H9 (cell line): ENCODE results near the gene PLEKHD1. TPM values are rescaled to one million over a fixed set of nuclear protein-coding genes. Genes with fewer than 3 reads are reported as not detected.

ENCODE experiments used
- DNase-seq: peaks from one replicate; pipeline ENCODE4 v3.0.0-alpha.2; 2017
- H2AFZ ChIP-seq: one replicate; pipeline ENCODE4 v1.6.1; 2013; ENCODE audit warnings: mild to moderate bottlenecking, low read length, control low read depth, moderate library complexity
- H2AK5ac ChIP-seq: 2 replicates; pipeline ENCODE4 v1.6.1; 2013; ENCODE audit warnings: low read length, control low read depth, mixed read lengths; ENCODE audit not compliant: insufficient read length
- H2BK120ac ChIP-seq: one replicate; pipeline ENCODE4 v1.6.1; 2013; ENCODE audit warnings: low read depth, mild to moderate bottlenecking, low read length, control low read depth, inconsistent platforms; ENCODE audit not compliant: poor library complexity, severe bottlenecking
- H2BK12ac ChIP-seq: 2 replicates; pipeline ENCODE4 v1.6.1; 2013; ENCODE audit warnings: low read length, control low read depth, mixed read lengths, low read depth; ENCODE audit not compliant: insufficient read length
- H2BK15ac ChIP-seq: 2 replicates; pipeline ENCODE4 v1.6.1; 2013; ENCODE audit warnings: low read depth, low read length, control low read depth
- H2BK20ac ChIP-seq: one replicate; pipeline ENCODE4 v1.6.1; 2013; ENCODE audit warnings: low read depth, mild to moderate bottlenecking, low read length, control low read depth, inconsistent platforms; ENCODE audit not compliant: poor library complexity, severe bottlenecking
- H2BK5ac ChIP-seq: 2 replicates; pipeline ENCODE4 v1.6.1; 2013; ENCODE audit warnings: low read length, control low read depth, mixed read lengths; ENCODE audit not compliant: insufficient read length
- H3K14ac ChIP-seq: 2 replicates; pipeline ENCODE4 v1.6.1; 2013; ENCODE audit warnings: low read length, control low read depth; ENCODE audit not compliant: insufficient read depth
- H3K18ac ChIP-seq: 2 replicates; pipeline ENCODE4 v1.6.1; 2013; ENCODE audit warnings: low read depth, mild to moderate bottlenecking, mixed read lengths, low read length, control low read depth; ENCODE audit not compliant: insufficient read length
- H3K23ac ChIP-seq: 2 replicates; pipeline ENCODE4 v1.6.1; 2013; ENCODE audit warnings: low read length, control low read depth, mixed read lengths, low read depth; ENCODE audit not compliant: insufficient read length
- H3K23me2 ChIP-seq: 2 replicates; pipeline ENCODE4 v1.6.1; 2013; ENCODE audit warnings: low read depth, mild to moderate bottlenecking, mixed read lengths, low read length, control low read depth; ENCODE audit not compliant: insufficient read length, poor library complexity, severe bottlenecking
- H3K27ac ChIP-seq: 2 replicates; pipeline ENCODE4 v1.5.1; 2013; ENCODE audit warnings: low read length, control low read depth, mixed read lengths, low read depth; ENCODE audit not compliant: insufficient read length
- H3K27me3 ChIP-seq: 2 replicates; pipeline ENCODE4 v1.6.1; 2013; ENCODE audit warnings: low read length, control low read depth, inconsistent platforms; ENCODE audit not compliant: insufficient read depth
- H3K4ac ChIP-seq: 2 replicates; pipeline ENCODE4 v1.6.1; 2013; ENCODE audit warnings: low read depth, mild to moderate bottlenecking, control low read depth, inconsistent platforms, low read length, moderate library complexity
- H3K4me1 ChIP-seq: 2 replicates; pipeline ENCODE4 v1.6.1; 2013; ENCODE audit warnings: low read length, control low read depth, inconsistent platforms; ENCODE audit not compliant: insufficient read depth
- H3K4me2 ChIP-seq: 2 replicates; pipeline ENCODE4 v1.6.1; 2013; ENCODE audit warnings: low read length, control low read depth, mixed read lengths; ENCODE audit not compliant: insufficient read length, insufficient read depth
- H3K56ac ChIP-seq: 2 replicates; pipeline ENCODE4 v1.6.1; 2013; ENCODE audit warnings: low read depth, mild to moderate bottlenecking, mixed read lengths, low read length, control low read depth; ENCODE audit not compliant: insufficient read length
- H3K79me1 ChIP-seq: 2 replicates; pipeline ENCODE4 v1.6.1; 2013; ENCODE audit warnings: low read depth, mild to moderate bottlenecking, moderate library complexity, low read length, control low read depth, inconsistent platforms; ENCODE audit not compliant: insufficient read depth, poor library complexity, severe bottlenecking
- H3K79me2 ChIP-seq: 2 replicates; pipeline ENCODE4 v1.6.1; 2013; ENCODE audit warnings: low read length, control low read depth, inconsistent platforms; ENCODE audit not compliant: insufficient read depth
- H3K9ac ChIP-seq: 2 replicates; pipeline ENCODE4 v1.6.1; 2013; ENCODE audit warnings: low read length, control low read depth, mixed read lengths; ENCODE audit not compliant: insufficient read length; ENCODE audit errors: extremely low read depth
- H3K9me3 ChIP-seq: one replicate; pipeline ENCODE4 v1.6.1; 2013; ENCODE audit warnings: low read depth, low read length, inconsistent platforms; ENCODE audit not compliant: control insufficient read depth
- H3T11ph ChIP-seq: one replicate; pipeline ENCODE4 v1.6.1; 2013; ENCODE audit warnings: mild to moderate bottlenecking, low read length, control low read depth, inconsistent platforms
- H4K20me1 ChIP-seq: one replicate; pipeline ENCODE4 v1.6.1; 2013; ENCODE audit not compliant: control insufficient read depth, insufficient read length, insufficient read depth
- H4K5ac ChIP-seq: 2 replicates; pipeline ENCODE4 v1.6.1; 2013; ENCODE audit warnings: low read depth, mild to moderate bottlenecking, mixed read lengths, low read length, control low read depth; ENCODE audit not compliant: insufficient read length
- H4K8ac ChIP-seq: replicated peaks from 2 replicates; pipeline ENCODE4 v1.6.1; 2013; ENCODE audit warnings: low read length, control low read depth, mixed read lengths, low read depth; ENCODE audit not compliant: insufficient read length
- H4K91ac ChIP-seq: 2 replicates; pipeline ENCODE4 v1.6.1; 2013; ENCODE audit warnings: low read depth, mild to moderate bottlenecking, moderate library complexity, mixed read lengths, low read length, control low read depth; ENCODE audit not compliant: insufficient read length
- H3K27ac Mint-ChIP-seq, 3 experiments: 2 replicates in 2 of 3; 3 replicates in 1 of 3; pipeline ENCODE4 v1.8.0; 2020 to 2021; ENCODE audit warnings: mixed read lengths in 3 of 3, mild to moderate bottlenecking in 1 of 3, moderate library complexity in 1 of 3
- H3K27me3 Mint-ChIP-seq: 2 replicates; pipeline ENCODE4 v1.8.0; 2021; ENCODE audit warnings: low read depth, mild to moderate bottlenecking, moderate library complexity, mixed read lengths
- H3K36me3 Mint-ChIP-seq, 3 experiments: 2 replicates in 2 of 3; 3 replicates in 1 of 3; pipeline ENCODE4 v1.8.0; 2020 to 2021; ENCODE audit warnings: low read depth in 3 of 3, mixed read lengths in 3 of 3; ENCODE audit not compliant: insufficient read depth in 1 of 3
- H3K4me1 Mint-ChIP-seq, 2 experiments: 2 replicates each; pipeline ENCODE4 v1.8.0; 2020; ENCODE audit warnings: mixed read lengths in 2 of 2
- H3K4me3 Mint-ChIP-seq, 2 experiments: 2 replicates in 1 of 2; 3 replicates in 1 of 2; pipeline ENCODE4 v1.8.0; 2020 to 2021; ENCODE audit warnings: mild to moderate bottlenecking in 2 of 2, mixed read lengths in 2 of 2, moderate library complexity in 1 of 2
- H3K9me3 Mint-ChIP-seq, 2 experiments: 2 replicates in 1 of 2; 3 replicates in 1 of 2; pipeline ENCODE4 v1.8.0; 2020; ENCODE audit warnings: mild to moderate bottlenecking in 2 of 2, mixed read lengths in 2 of 2, moderate library complexity in 1 of 2
- WGBS: extraction: QIAGEN DNeasy Blood & Tissue Kit; methylation state at CpG from one replicate; pipeline ENCODE4 v1.1.7; 2013; ENCODE audit warnings: missing lambda C conversion rate, low lambda C conversion rate, mixed read lengths; ENCODE audit not compliant: insufficient read length; ENCODE audit errors: extremely low coverage; 5-methylcytosine and 5-hydroxymethylcytosine counted together
- total RNA-seq: library from RNA; stranded (reverse); gene quantifications from 2 replicates; pipeline ENCODE4 v1.2.1, GENCODE V29; 2021
- TF ChIP-seq, protein P1 (sequence below): fragments of 200-600 bp; sonication (generic); conservative IDR thresholded peaks from 3 replicates; pipeline ENCODE4 v1.8.0; 2021; ENCODE audit warnings: antibody characterized with exemption, mild to moderate bottlenecking

Gene PLEKHD1
- total RNA-seq, 1 experiment from 2014 or later, result 0.37 TPM

GRCh38 chr14:69527635-69528034 is 43.1 kb downstream of the PLEKHD1 start:
- no peak for DNase-seq
- H2BK15ac ChIP-seq, result no peak overlapping the region
- no peak overlapping the region for H3K27ac ChIP-seq
- H3K14ac ChIP-seq, result no peak overlapping the region
- H2BK20ac ChIP-seq, result no peak overlapping the region
- no peaks in the 10 kb centered on the region for H3K23me2 ChIP-seq
- no peak overlapping the region for H2BK5ac ChIP-seq
- TF ChIP-seq, protein P1, sequence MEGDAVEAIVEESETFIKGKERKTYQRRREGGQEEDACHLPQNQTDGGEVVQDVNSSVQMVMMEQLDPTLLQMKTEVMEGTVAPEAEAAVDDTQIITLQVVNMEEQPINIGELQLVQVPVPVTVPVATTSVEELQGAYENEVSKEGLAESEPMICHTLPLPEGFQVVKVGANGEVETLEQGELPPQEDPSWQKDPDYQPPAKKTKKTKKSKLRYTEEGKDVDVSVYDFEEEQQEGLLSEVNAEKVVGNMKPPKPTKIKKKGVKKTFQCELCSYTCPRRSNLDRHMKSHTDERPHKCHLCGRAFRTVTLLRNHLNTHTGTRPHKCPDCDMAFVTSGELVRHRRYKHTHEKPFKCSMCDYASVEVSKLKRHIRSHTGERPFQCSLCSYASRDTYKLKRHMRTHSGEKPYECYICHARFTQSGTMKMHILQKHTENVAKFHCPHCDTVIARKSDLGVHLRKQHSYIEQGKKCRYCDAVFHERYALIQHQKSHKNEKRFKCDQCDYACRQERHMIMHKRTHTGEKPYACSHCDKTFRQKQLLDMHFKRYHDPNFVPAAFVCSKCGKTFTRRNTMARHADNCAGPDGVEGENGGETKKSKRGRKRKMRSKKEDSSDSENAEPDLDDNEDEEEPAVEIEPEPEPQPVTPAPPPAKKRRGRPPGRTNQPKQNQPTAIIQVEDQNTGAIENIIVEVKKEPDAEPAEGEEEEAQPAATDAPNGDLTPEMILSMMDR, result no peak
- Mint-ChIP-seq H3K9me3 (no peaks in the 10 kb centered on the region), H3K27me3 (peaks cover 11% of the 10 kb centered on the region), H3K27ac (no peak overlapping the region), H3K4me1 (peaks cover 0 to 2% of the 10 kb centered on the region in 2 experiments; a peak in 2 of 4 replicates), H3K36me3 (no peaks in the 10 kb centered on the region), H3K4me3 (no peak overlapping the region)
- no peak overlapping the region for H3K9ac ChIP-seq
- no peaks in the 10 kb centered on the region for H3K27me3 ChIP-seq
- H4K5ac ChIP-seq, result no peak overlapping the region
- H3K79me2 ChIP-seq, result no peaks in the 10 kb centered on the region
- no peak overlapping the region for H3K4ac ChIP-seq
- H2BK120ac ChIP-seq, result no peak overlapping the region
- H4K8ac ChIP-seq, result no peak overlapping the region
- H4K91ac ChIP-seq, result no peak overlapping the region
- no peaks in the 10 kb centered on the region for H3K9me3 ChIP-seq
- WGBS, result no CpG with 5 or more reads among the region's 14 CpGs
- H2BK12ac ChIP-seq, result no peak overlapping the region
- no peak overlapping the region for H2AFZ ChIP-seq
- H2AK5ac ChIP-seq, result no peak overlapping the region
- no peaks in the 10 kb centered on the region for H3K79me1 ChIP-seq
- H3K4me2 ChIP-seq, result no peak overlapping the region
- H3K4me1 ChIP-seq, result no peaks in the 10 kb centered on the region
- no peak overlapping the region for H3T11ph ChIP-seq
- no peak overlapping the region for H3K23ac ChIP-seq
- peak overlapping the region; percentile 14 for H3K18ac ChIP-seq
- no peaks in the 10 kb centered on the region for H4K20me1 ChIP-seq
- H3K56ac ChIP-seq, result no peak overlapping the region
